ENCODE measurements around the gene NF1.

NF1 gene

GRCh38 chr17:31391496-31391949, 296.7 kb downstream of the NF1 start, which contains the start of gene RAB11FIP4:
Gene RAB11FIP4 (plus strand): TSS chr17:31391675. CDS start chr17:31391853, 178 bp downstream.
- Histone ChIP-seq H3K27ac (ENCODE audit: low read depth, low read length, poor library complexity, severe bottlenecking) (no peak within 1 kb of the TSS), H4K20me1 (ENCODE audit: insufficient read depth, low read length) (no peaks in the 10 kb centered on the region), H3K9ac (ENCODE audit: low read length) (no peak within 1 kb of the TSS), H3F3A (ENCODE audit: insufficient read depth, low read length) (no peaks in the 10 kb centered on the region), H3K79me2 (ENCODE audit: insufficient read depth, low read length) (no peaks in the 10 kb centered on the region), H2AFZ (ENCODE audit: low read length) (no peak within 1 kb of the TSS), H3K9me3 (ENCODE audit: low read length) (no peaks in the 10 kb centered on the region), H3K36me3 (ENCODE audit: insufficient read depth, low read length) (no peaks in the 10 kb centered on the region), H3K4me2 (ENCODE audit: low read length) (peak within 1 kb of the TSS; percentile 57; the same call in 1 of the 2 replicates), H3K9me2 (ENCODE audit: low read depth, low read length) (no peaks in the 10 kb centered on the region), H3K4me1 (ENCODE audit: insufficient read depth, low read length, severe bottlenecking) (peaks cover 7% of the 10 kb centered on the region), H3K4me3 (ENCODE audit: low read depth, low read length, poor library complexity, severe bottlenecking) (peak within 1 kb of the TSS; percentile 43), H3K27me3 (ENCODE audit: insufficient read depth, low read length) (peaks cover 4% of the 10 kb centered on the region)
- no peak for TF ChIP-seq EZH2 (IDR thresholded peaks at IDR 0.05; ENCODE audit: borderline replicate concordance, low read length)
- TF ChIP-seq CTCF (IDR thresholded peaks at IDR 0.05; ENCODE audit: low read length): no peak

- no peaks in the 10 kb centered on the region for H3K9me3 ChIP-seq (ENCODE audit: low read length)
- no peaks in the 10 kb centered on the region for H3K36me3 ChIP-seq (ENCODE audit: insufficient read depth, low read length)
- peak overlapping the region; percentile 32; the same call in 1 of the 2 replicates for H3K4me2 ChIP-seq (ENCODE audit: low read length)
- no peaks in the 10 kb centered on the region for H3K9me2 ChIP-seq (ENCODE audit: low read depth, low read length)
- peaks cover 7% of the 10 kb centered on the region for H3K4me1 ChIP-seq (ENCODE audit: insufficient read depth, low read length, severe bottlenecking)
- no peak overlapping the region for H3K9ac ChIP-seq (ENCODE audit: low read length)
- no peaks in the 10 kb centered on the region for H3K79me2 ChIP-seq (ENCODE audit: insufficient read depth, low read length)
- peak overlapping the region; percentile 40 for H3K4me3 ChIP-seq (ENCODE audit: low read depth, low read length, poor library complexity, severe bottlenecking)
- no peak overlapping the region for H3K27ac ChIP-seq (ENCODE audit: low read depth, low read length, poor library complexity, severe bottlenecking)
- H2AFZ ChIP-seq (ENCODE audit: low read length): no peak overlapping the region
- peaks cover 4% of the 10 kb centered on the region for H3K27me3 ChIP-seq (ENCODE audit: insufficient read depth, low read length)
- TF ChIP-seq CTCF (IDR thresholded peaks at IDR 0.05; ENCODE audit: low read length): no peak
- no peak for TF ChIP-seq EZH2 (IDR thresholded peaks at IDR 0.05; ENCODE audit: borderline replicate concordance, low read length)
- no peaks in the 10 kb centered on the region for H4K20me1 ChIP-seq (ENCODE audit: insufficient read depth, low read length)
- no peaks in the 10 kb centered on the region for H3F3A ChIP-seq (ENCODE audit: insufficient read depth, low read length)
These were observed 297.5 kb downstream of the NF1 start for GRCh38 chr17:31392002-31392855.

- H3K9ac ChIP-seq (ENCODE audit: low read length): no peak overlapping the region
- no peak overlapping the region for H3K27ac ChIP-seq (ENCODE audit: low read depth, low read length, poor library complexity, severe bottlenecking)
- H4K20me1 ChIP-seq (ENCODE audit: insufficient read depth, low read length): no peaks in the 10 kb centered on the region
- no peaks in the 10 kb centered on the region for H3F3A ChIP-seq (ENCODE audit: insufficient read depth, low read length)
- no peak overlapping the region for H2AFZ ChIP-seq (ENCODE audit: low read length)
- H3K79me2 ChIP-seq (ENCODE audit: insufficient read depth, low read length): no peaks in the 10 kb centered on the region
- H3K4me2 ChIP-seq (ENCODE audit: low read length): no peak overlapping the region
- no peaks in the 10 kb centered on the region for H3K9me2 ChIP-seq (ENCODE audit: low read depth, low read length)
- H3K27me3 ChIP-seq (ENCODE audit: insufficient read depth, low read length): peaks cover 4% of the 10 kb centered on the region
- H3K9me3 ChIP-seq (ENCODE audit: low read length): no peaks in the 10 kb centered on the region
- H3K4me3 ChIP-seq (ENCODE audit: low read depth, low read length, poor library complexity, severe bottlenecking): no peak overlapping the region
- peaks cover 7% of the 10 kb centered on the region for H3K4me1 ChIP-seq (ENCODE audit: insufficient read depth, low read length, severe bottlenecking)
- no peaks in the 10 kb centered on the region for H3K36me3 ChIP-seq (ENCODE audit: insufficient read depth, low read length)
- TF ChIP-seq EZH2 (IDR thresholded peaks at IDR 0.05; ENCODE audit: borderline replicate concordance, low read length): no peak
- TF ChIP-seq CTCF (IDR thresholded peaks at IDR 0.05; ENCODE audit: low read length): no peak
These were observed 298.3 kb downstream of the NF1 start for GRCh38 chr17:31392856-31393748.
